ENCODE results near the gene ABCB11.
"Not testable (repeated sequence)": the region's sequence is repeated elsewhere in the genome, so short reads cannot be mapped to it uniquely, and the experiment has no call there.

ABCB11 gene

GRCh38 chr2:168926621-168927386 lies 104.3 kb downstream of the ABCB11 start:
- no peak for DNase-seq

DNA sequence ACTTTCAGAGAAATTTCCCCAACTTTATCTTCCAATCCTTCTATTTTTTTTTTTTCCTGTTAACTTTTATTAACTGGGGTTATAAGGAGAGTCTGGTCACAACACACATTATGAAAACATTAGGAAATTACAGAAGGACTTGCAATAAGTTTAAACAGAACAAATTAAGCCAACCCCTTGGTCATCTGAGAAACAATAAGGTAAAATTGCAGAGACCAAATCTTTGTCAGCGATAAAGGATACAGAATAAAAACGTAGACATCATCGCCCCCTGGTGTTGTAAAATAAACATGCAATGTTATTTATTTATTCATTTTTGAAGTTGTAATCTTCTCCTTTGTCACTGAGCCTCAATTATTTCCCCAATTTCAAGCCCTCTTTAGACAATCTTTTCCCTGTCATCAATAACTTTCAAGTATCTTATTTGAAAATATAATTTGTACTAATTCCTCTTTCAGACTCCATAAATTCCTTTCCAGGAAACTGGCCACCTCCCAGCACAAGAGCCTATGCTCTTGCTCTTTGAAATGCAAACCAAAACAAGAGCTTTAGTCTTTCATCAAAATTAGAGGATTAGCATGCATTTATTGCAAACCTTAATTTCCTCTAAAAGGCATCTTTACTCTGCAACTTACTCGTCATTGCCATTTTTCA lies 110.5 kb downstream of the ABCB11 start:
- no peak for DNase-seq

GRCh38 chr2:168916331-168916675 lies 114.8 kb downstream of the ABCB11 start:
- no peak for DNase-seq

- no peak for DNase-seq
Measured at GRCh38 chr2:168915441-168916330, 115.4 kb downstream of the ABCB11 start.

GRCh38 chr2:168913495-168913894 lies 117.6 kb downstream of the ABCB11 start:
- no peak for DNase-seq

DNA sequence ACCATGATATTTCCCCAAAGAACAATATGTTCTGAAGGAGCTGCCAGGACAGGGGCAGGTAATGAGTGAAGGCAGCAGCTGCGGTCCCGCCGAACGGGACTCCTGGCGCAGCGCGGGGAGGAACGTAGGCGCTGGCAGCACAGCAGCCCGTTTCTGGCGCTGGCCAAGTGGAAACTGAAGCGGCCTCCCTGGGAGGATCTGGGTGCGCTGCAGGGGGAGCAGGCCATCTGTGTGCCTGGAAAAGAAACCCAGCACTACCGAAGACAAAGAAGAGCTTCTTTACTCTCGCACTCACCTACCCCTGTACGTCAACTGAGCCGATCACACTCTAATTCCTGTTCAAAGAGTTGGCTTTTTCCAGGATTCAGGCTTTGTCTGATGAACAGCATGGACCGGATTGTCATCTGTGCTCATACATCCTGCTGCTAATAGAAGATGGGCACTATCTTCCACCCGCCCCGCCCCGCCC lies 118.2 kb downstream of the ABCB11 start:
- DNase-seq = no peak

DNA sequence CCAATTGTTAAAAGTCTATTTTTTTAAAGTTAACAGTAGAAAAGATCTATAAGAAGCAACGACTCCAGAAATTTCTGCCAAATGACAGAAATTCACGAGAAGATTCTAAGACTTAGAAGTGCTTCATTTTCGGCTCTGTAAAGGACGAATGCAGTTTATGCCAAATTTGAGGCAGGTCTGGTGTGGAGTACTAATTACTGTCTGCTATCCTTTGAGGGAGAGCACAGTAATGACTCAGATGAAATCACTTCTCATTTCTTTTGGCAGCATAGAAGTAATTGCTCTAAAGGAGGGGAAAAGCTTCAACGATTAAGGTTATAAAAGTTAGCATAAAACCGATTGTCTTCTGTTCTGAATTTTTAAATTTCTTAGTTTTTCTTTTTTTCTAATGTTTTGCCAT lies 118.7 kb downstream of the ABCB11 start:
- DNase-seq = no peak

- no peak for DNase-seq
Measured at GRCh38 chr2:168910330-168910729, 120.8 kb downstream of the ABCB11 start.

DNA sequence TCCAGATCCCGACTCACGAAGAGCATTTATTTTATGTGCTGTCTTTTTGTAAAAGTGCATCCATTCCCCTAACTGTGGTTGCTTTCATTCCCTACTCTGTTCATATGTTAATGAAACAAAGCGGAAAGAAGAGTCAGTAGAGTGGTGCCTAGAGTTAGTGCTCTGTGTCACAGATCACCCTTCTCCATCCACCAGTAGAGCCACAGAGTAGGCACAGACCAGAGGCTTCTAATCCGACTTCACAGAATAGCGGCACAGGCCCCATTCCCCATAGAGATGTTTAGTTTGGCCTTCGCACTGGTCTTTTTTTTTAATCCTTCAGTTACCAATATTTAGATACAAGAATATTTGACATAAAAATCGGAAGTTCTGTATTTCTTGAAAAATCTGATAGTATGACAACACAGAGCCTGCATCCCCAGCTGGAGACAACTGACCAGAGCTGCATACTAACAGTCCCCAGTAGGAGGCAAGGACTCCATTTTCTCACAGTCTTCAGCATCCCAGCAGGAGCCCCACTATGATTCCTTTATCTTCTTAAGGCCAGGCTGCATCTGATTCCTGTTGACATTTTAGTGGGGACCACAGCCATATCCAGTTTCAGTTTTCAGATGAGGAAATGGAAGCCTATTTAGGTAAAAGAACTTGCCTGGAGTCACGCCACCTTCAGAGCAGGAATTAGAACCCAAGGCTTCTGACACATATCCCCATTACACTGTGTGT lies 123.0 kb downstream of the ABCB11 start:
- no peak for DNase-seq

- DNase-seq = no peak
Measured at GRCh38 chr2:168904358-168904757, 126.8 kb downstream of the ABCB11 start.

DNA sequence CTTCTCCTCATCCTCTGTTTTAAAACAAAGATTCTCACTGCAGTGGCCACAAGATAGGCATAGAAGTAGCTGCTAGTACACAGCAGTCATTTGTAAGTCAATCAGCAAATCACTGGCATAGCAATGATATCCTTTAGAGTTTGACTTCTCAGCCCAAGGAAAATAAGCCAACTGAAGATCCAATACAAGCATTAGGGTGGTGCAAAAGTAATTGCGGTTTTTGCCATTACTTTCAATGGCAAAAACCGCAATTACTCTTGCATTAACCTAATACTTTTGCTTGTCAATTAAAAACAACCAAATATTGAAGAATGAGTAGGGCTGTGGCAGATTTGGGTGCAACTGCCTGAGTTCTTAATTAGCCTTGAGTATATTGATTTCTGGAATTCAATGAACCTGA lies 127.2 kb downstream of the ABCB11 start:
- no peak for DNase-seq

GRCh38 chr2:168901003-168901402 lies 130.1 kb downstream of the ABCB11 start, which contains the start of gene G6PC2:
TSS of gene G6PC2 (plus strand) at chr2:168901291. CDS start at chr2:168901332, 41 bp downstream.
- DNase-seq = no peak

DNA sequence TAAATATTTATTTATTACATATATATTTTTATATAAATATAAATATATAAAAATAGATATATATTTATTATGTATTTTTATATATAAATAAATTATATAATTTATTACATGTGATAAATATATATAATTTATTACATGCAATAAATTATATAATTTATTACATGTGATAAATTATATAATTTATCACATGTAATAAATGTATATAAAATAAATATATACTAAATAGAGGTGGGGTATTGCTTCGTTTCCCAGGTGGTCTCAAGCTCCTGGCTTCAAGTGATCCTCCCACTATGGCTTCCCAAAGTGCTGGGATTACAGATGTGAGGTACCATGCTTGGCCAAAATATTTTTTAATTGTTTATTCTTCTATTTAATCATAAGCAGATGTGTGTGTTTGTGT lies 133.7 kb downstream of the ABCB11 start:
- DNase-seq = no peak

GRCh38 chr2:168896783-168897182 lies 134.3 kb downstream of the ABCB11 start:
- DNase-seq = no peak

- DNase-seq = no peak
Measured at GRCh38 chr2:168895771-168896170, 135.4 kb downstream of the ABCB11 start.

DNA sequence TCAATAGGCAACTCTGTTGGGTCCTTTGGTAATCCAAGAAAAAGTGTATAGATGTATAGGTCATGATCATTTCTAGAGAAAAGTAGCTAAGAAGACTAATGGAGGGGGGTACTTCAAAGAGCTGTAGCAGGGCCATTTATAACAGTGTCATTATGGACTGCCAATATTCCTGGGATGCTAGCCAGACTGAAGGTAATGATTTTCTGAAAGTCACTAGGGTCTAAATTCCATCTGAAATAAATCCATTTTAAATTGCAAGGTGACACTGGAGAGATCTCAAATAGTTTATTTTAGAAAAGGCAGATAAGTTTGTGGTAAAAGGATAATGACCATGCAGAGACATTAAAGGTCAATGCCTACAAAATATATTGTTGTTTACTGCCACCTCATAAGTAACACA lies 136.4 kb downstream of the ABCB11 start:
- no peak for DNase-seq

- DNase-seq = no peak
Measured at GRCh38 chr2:168894101-168894500, 137.0 kb downstream of the ABCB11 start.

GRCh38 chr2:168892327-168892726 lies 138.8 kb downstream of the ABCB11 start:
- no peak for DNase-seq

- peak; percentile 76 for DNase-seq
Measured at GRCh38 chr2:168890006-168890782, 140.9 kb downstream of the ABCB11 start, which contains the start of gene SPC25. TSS of gene SPC25 (minus strand) at chr2:168890430. CDS start at chr2:168889519, 911 bp downstream.

- no peak for DNase-seq
Measured at GRCh38 chr2:168889635-168890005, 141.5 kb downstream of the ABCB11 start.

DNA sequence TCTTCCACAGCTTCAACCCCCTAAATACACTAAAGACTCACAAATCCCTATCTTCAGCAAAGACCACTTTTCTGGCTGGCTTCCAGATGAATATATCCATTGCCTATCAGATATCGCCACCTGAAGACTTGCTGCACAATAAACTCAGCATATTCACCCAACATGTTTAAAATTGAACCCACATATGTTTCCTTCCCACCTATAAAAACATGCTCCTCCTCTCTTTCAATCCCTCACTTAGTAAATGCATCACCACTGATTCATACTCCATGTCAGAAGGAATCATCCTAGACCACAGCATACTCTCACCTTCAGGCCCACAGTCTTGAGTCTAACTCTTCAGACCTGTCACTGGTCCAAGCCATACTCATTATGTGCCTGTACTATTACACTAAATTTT lies 146.1 kb downstream of the ABCB11 start:
- no peak for DNase-seq

GRCh38 chr2:168882163-168882562 lies 149.0 kb downstream of the ABCB11 start:
- not testable (repeated sequence) for DNase-seq
